ENCODE results near the gene STXBP5. TPM values are rescaled to one million over a fixed set of nuclear protein-coding genes. Genes with fewer than 3 reads are reported as not detected.

Gene STXBP5
- total and polyA plus RNA-seq, 5 donors from 2014 or later, result 1.9 to 32.4 (median 3.5) TPM

DNA sequence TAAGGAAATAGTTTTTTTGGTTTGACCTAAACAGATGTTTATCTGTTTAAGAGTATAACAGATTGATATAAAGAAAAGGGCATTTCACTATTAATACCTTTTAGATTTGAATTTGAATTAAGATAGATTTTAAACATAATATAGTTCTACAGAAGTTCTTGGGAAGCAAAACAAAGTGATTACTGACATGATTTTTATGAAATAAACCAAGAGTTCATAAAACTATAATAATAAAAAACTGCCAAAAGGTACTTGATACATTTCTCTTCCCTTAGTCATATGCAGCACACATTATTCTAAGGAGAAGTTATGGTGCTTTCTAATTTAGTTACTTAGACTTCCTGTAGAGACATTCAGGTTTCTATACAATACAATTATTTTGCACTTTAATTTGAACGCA is 9.6 kb downstream of the STXBP5 start:
- DNase-seq (no peak), ATAC-seq (ENCODE audit: low read depth in 2 of 2) (no peak)
- H3K4me1 Mint-ChIP-seq, result peaks cover 26 to 44% (median 30%) of the 10 kb centered on the region in 4 donors
- H3K4me3 Mint-ChIP-seq, result no peak overlapping the region
- H3K27ac Mint-ChIP-seq, result no peak overlapping the region
- no peaks in the 10 kb centered on the region for H3K27me3 Mint-ChIP-seq
- no peak overlapping the region for H3K27ac ChIP-seq (ENCODE audit: insufficient read depth, low read length, poor library complexity, severe bottlenecking)
- peaks cover 2% of the 10 kb centered on the region for H3K36me3 ChIP-seq (ENCODE audit: control insufficient read depth, insufficient read depth, low read length)
- no peaks in the 10 kb centered on the region for H3K4me1 ChIP-seq (ENCODE audit: control insufficient read depth, insufficient read depth, low read length, poor library complexity, severe bottlenecking)
- H3K27me3 ChIP-seq (ENCODE audit: control insufficient read depth, insufficient read depth, low read length), result no peaks in the 10 kb centered on the region
- H3K9me3 ChIP-seq (ENCODE audit: control insufficient read depth in 2 of 2, low read length in 2 of 2), result no peaks in the 10 kb centered on the region
- H3K4me3 ChIP-seq (ENCODE audit: low read depth, low read length), result no peak overlapping the region
- no peaks in the 10 kb centered on the region for H3K9me3 Mint-ChIP-seq
- peaks cover 12% of the 10 kb centered on the region for H3K36me3 Mint-ChIP-seq

DNA sequence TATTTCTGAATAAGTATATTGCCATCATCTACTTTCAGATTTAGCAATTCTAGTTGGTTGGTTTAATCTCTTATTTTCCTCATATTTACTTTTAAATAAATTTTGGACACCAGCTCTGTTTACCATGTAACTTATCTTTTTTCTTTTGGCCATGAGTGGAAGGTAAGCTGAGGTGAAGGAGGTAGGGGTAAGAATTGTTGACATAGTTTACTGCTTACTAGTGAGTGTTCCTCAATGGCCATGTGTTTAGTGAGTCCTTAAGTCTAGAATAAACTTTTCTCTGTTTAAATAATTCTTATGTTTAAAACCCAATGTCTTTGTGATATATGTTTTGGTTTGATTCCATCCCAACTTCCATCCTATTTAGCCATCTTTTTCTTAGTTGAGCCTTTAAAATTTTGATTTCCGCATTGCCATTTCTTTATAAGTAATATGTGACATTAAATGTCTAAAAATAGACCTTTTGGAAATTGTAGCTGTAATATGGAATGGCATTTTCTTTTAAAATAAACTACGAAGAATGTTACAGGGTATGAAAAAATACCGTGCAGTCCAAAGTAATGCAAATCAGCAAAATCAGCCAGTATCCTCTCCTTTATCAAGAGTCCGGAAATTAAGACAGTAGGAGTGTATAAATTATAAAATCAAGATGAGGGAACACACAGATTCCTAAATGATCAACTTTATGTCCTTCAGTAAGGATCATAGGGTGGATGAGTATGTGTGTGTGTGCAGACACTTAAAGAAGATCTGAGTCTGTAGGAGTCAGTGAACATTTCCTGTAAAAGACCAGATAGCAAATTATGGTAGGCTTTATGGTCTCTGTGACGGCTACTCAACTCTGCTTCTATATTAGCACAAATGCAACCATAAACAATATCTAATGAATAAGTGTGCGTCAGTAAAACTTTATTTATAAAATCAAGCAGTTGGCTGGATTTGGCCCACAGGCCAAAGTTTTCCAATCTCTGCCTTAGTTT is 10.3 kb downstream of the STXBP5 start:
- Histone ChIP-seq H3K4me3 (ENCODE audit: low read depth, low read length) (no peak overlapping the region), H3K27ac (ENCODE audit: insufficient read depth, low read length, poor library complexity, severe bottlenecking) (no peak overlapping the region), H3K9me3 (ENCODE audit: control insufficient read depth in 2 of 2, low read length in 2 of 2) (no peaks in the 10 kb centered on the region), H3K36me3 (ENCODE audit: control insufficient read depth, insufficient read depth, low read length) (peaks cover 6% of the 10 kb centered on the region), H3K27me3 (ENCODE audit: control insufficient read depth, insufficient read depth, low read length) (no peaks in the 10 kb centered on the region), H3K4me1 (ENCODE audit: control insufficient read depth, insufficient read depth, low read length, poor library complexity, severe bottlenecking) (no peaks in the 10 kb centered on the region)
- H3K4me3 Mint-ChIP-seq, result no peak overlapping the region
- H3K27me3 Mint-ChIP-seq, result no peaks in the 10 kb centered on the region
- ATAC-seq (ENCODE audit: low read depth in 2 of 2) (no peak), DNase-seq (no peak)
- peaks cover 29 to 44% (median 30%) of the 10 kb centered on the region in 4 donors for H3K4me1 Mint-ChIP-seq
- no peak overlapping the region for H3K27ac Mint-ChIP-seq
- H3K36me3 Mint-ChIP-seq, result peaks cover 16% of the 10 kb centered on the region
- no peaks in the 10 kb centered on the region for H3K9me3 Mint-ChIP-seq

- no peak overlapping the region for H3K27ac Mint-ChIP-seq
- peaks cover 37 to 51% (median 45%) of the 10 kb centered on the region in 4 donors for H3K4me1 Mint-ChIP-seq
- ATAC-seq (ENCODE audit: low read depth in 2 of 2), result no peak
- no peak overlapping the region for H3K4me3 Mint-ChIP-seq
- no peaks in the 10 kb centered on the region for H3K9me3 ChIP-seq (ENCODE audit: control insufficient read depth in 2 of 2, low read length in 2 of 2)
- H3K4me1 ChIP-seq (ENCODE audit: control insufficient read depth, insufficient read depth, low read length, poor library complexity, severe bottlenecking), result no peaks in the 10 kb centered on the region
- no peak overlapping the region for H3K4me3 ChIP-seq (ENCODE audit: low read depth, low read length)
- peaks cover 6% of the 10 kb centered on the region for H3K36me3 ChIP-seq (ENCODE audit: control insufficient read depth, insufficient read depth, low read length)
- peaks cover 31% of the 10 kb centered on the region for H3K36me3 Mint-ChIP-seq
- H3K27me3 Mint-ChIP-seq, result no peaks in the 10 kb centered on the region
- no peak for DNase-seq
- no peak overlapping the region for H3K27ac ChIP-seq (ENCODE audit: insufficient read depth, low read length, poor library complexity, severe bottlenecking)
- no peaks in the 10 kb centered on the region for H3K9me3 Mint-ChIP-seq
- H3K27me3 ChIP-seq (ENCODE audit: control insufficient read depth, insufficient read depth, low read length), result no peaks in the 10 kb centered on the region
Observed at GRCh38 chr6:147216915-147217314, 12.7 kb downstream of the STXBP5 start.

- Histone ChIP-seq H3K4me1 (ENCODE audit: control insufficient read depth, insufficient read depth, low read length, poor library complexity, severe bottlenecking) (no peaks in the 10 kb centered on the region), H3K9me3 (ENCODE audit: control insufficient read depth in 2 of 2, low read length in 2 of 2) (no peaks in the 10 kb centered on the region), H3K27ac (ENCODE audit: insufficient read depth, low read length, poor library complexity, severe bottlenecking) (no peak overlapping the region), H3K27me3 (ENCODE audit: control insufficient read depth, insufficient read depth, low read length) (no peaks in the 10 kb centered on the region), H3K36me3 (ENCODE audit: control insufficient read depth, insufficient read depth, low read length) (peaks cover 6% of the 10 kb centered on the region), H3K4me3 (ENCODE audit: low read depth, low read length) (no peak overlapping the region)
- H3K9me3 Mint-ChIP-seq, result no peaks in the 10 kb centered on the region
- H3K27ac Mint-ChIP-seq, result no peak overlapping the region
- H3K4me1 Mint-ChIP-seq, result peaks cover 37 to 52% (median 47%) of the 10 kb centered on the region in 4 donors
- H3K36me3 Mint-ChIP-seq, result peaks cover 33% of the 10 kb centered on the region
- H3K27me3 Mint-ChIP-seq, result no peaks in the 10 kb centered on the region
- no peak for DNase-seq
- no peak for ATAC-seq (ENCODE audit: low read depth in 2 of 2)
- H3K4me3 Mint-ChIP-seq, result no peak overlapping the region
Observed at GRCh38 chr6:147217840-147218404, 13.7 kb downstream of the STXBP5 start.

DNA sequence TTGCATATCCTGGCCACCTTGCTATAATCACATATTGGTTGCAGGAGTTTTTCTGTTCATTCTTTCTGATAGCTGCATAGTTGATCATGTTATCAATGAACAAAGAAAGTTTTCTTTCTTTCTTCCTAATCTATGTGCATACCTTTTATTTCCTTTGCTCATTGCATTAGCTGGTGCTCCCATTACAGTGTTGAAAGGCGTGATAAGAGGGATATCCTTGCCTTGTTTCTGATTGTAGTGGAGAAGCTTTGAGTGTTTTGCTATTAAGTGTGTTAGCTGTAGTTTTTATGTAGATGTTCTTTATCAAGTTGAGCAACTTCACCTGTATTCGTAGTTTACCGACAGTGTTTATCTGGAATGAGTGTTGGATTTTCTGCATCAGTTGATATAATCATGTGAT is 14.6 kb downstream of the STXBP5 start:
- no peaks in the 10 kb centered on the region for H3K27me3 ChIP-seq (ENCODE audit: control insufficient read depth, insufficient read depth, low read length)
- H3K4me3 ChIP-seq (ENCODE audit: low read depth, low read length), result no peak overlapping the region
- no peaks in the 10 kb centered on the region for H3K9me3 ChIP-seq (ENCODE audit: control insufficient read depth in 2 of 2, low read length in 2 of 2)
- H3K36me3 Mint-ChIP-seq, result peaks cover 35% of the 10 kb centered on the region
- H3K27ac Mint-ChIP-seq, result no peak overlapping the region
- ATAC-seq (ENCODE audit: low read depth in 2 of 2) (no peak), DNase-seq (no peak)
- H3K27ac ChIP-seq (ENCODE audit: insufficient read depth, low read length, poor library complexity, severe bottlenecking), result no peak overlapping the region
- H3K4me1 ChIP-seq (ENCODE audit: control insufficient read depth, insufficient read depth, low read length, poor library complexity, severe bottlenecking), result no peaks in the 10 kb centered on the region
- H3K36me3 ChIP-seq (ENCODE audit: control insufficient read depth, insufficient read depth, low read length), result peaks cover 6% of the 10 kb centered on the region
- peaks cover 40 to 54% (median 52%) of the 10 kb centered on the region in 4 donors for H3K4me1 Mint-ChIP-seq
- no peaks in the 10 kb centered on the region for H3K27me3 Mint-ChIP-seq
- no peak overlapping the region for H3K4me3 Mint-ChIP-seq
- H3K9me3 Mint-ChIP-seq, result no peaks in the 10 kb centered on the region

GRCh38 chr6:147219463-147219862 is 15.2 kb downstream of the STXBP5 start:
- Mint-ChIP-seq H3K4me1 (peaks cover 35 to 56% (median 51%) of the 10 kb centered on the region in 4 donors), H3K27me3 (no peaks in the 10 kb centered on the region), H3K27ac (no peak overlapping the region), H3K4me3 (peak overlapping the region in 1 of 4 donors; percentile 36), H3K9me3 (no peaks in the 10 kb centered on the region), H3K36me3 (peaks cover 35% of the 10 kb centered on the region)
- ATAC-seq (ENCODE audit: low read depth in 2 of 2) (no peak), DNase-seq (no peak)
- no peak overlapping the region for H3K4me3 ChIP-seq (ENCODE audit: low read depth, low read length)
- H3K4me1 ChIP-seq (ENCODE audit: control insufficient read depth, insufficient read depth, low read length, poor library complexity, severe bottlenecking), result no peaks in the 10 kb centered on the region
- H3K27me3 ChIP-seq (ENCODE audit: control insufficient read depth, insufficient read depth, low read length), result no peaks in the 10 kb centered on the region
- H3K27ac ChIP-seq (ENCODE audit: insufficient read depth, low read length, poor library complexity, severe bottlenecking), result no peak overlapping the region
- H3K36me3 ChIP-seq (ENCODE audit: control insufficient read depth, insufficient read depth, low read length), result peaks cover 6% of the 10 kb centered on the region
- no peaks in the 10 kb centered on the region for H3K9me3 ChIP-seq (ENCODE audit: control insufficient read depth in 2 of 2, low read length in 2 of 2)

DNA sequence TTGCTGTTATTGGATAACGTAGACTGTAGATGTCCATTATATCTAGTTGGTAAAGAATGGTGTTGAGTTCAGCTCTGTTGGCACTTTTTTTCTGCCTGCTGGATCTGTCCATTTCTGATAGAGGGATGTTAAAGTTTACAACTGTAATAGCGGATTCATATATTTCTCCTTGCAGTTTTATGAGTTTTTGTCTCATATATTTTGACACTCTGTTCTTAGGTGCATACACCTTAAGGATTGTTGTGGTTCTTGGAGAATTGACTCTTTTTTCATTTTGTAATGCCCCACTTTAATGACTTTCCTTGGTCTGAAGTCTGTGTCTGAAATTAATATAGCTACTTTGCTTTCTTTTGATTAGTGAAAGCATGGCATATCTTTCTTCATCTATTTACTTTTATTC is 16.1 kb downstream of the STXBP5 start:
- DNase-seq (no peak), ATAC-seq (ENCODE audit: low read depth in 2 of 2) (no peak)
- Mint-ChIP-seq H3K9me3 (no peaks in the 10 kb centered on the region), H3K36me3 (peaks cover 35% of the 10 kb centered on the region), H3K27ac (no peak overlapping the region), H3K4me1 (peaks cover 30 to 56% (median 50%) of the 10 kb centered on the region in 4 donors), H3K27me3 (no peaks in the 10 kb centered on the region), H3K4me3 (peak overlapping the region in 1 of 4 donors; percentile 14)
- Histone ChIP-seq H3K9me3 (ENCODE audit: control insufficient read depth in 2 of 2, low read length in 2 of 2) (no peaks in the 10 kb centered on the region), H3K27ac (ENCODE audit: insufficient read depth, low read length, poor library complexity, severe bottlenecking) (no peak overlapping the region), H3K4me1 (ENCODE audit: control insufficient read depth, insufficient read depth, low read length, poor library complexity, severe bottlenecking) (no peaks in the 10 kb centered on the region), H3K27me3 (ENCODE audit: control insufficient read depth, insufficient read depth, low read length) (no peaks in the 10 kb centered on the region), H3K4me3 (ENCODE audit: low read depth, low read length) (no peak overlapping the region), H3K36me3 (ENCODE audit: control insufficient read depth, insufficient read depth, low read length) (peaks cover 6% of the 10 kb centered on the region)

Data from CD4-positive, CD25-positive, alpha-beta regulatory T cell (primary cell).